ENCODE measurements around the gene AFP.

The AFP gene

GRCh38 chr4:73439445-73439844 is 3.4 kb downstream of the AFP start:
- no peak for DNase-seq

GRCh38 chr4:73439991-73440390 is 4.0 kb downstream of the AFP start:
- no peak for DNase-seq

GRCh38 chr4:73440653-73441052 is 4.6 kb downstream of the AFP start:
- DNase-seq = no peak

- DNase-seq = no peak
Observed at GRCh38 chr4:73442275-73442674, 6.3 kb downstream of the AFP start.

GRCh38 chr4:73443224-73443623 is 7.2 kb downstream of the AFP start:
- no peak for DNase-seq

- no peak for DNase-seq
Observed at GRCh38 chr4:73445383-73446335, 9.6 kb downstream of the AFP start.

GRCh38 chr4:73446336-73446938 is 10.4 kb downstream of the AFP start:
- peak; percentile 1 to 57 for DNase-seq

- DNase-seq = no peak
Observed at GRCh38 chr4:73447671-73448070, 11.7 kb downstream of the AFP start.

GRCh38 chr4:73448448-73449203 is 12.6 kb downstream of the AFP start:
- no peak for DNase-seq

GRCh38 chr4:73450398-73451004 is 14.5 kb downstream of the AFP start:
- peak; percentile 63 to 81 for DNase-seq

- peak in 1 of 2 experiments; percentile 53 for DNase-seq
Observed at GRCh38 chr4:73451404-73451803, 15.4 kb downstream of the AFP start.

- peak; percentile 9 to 77 for DNase-seq
Observed at GRCh38 chr4:73451981-73452747, 16.1 kb downstream of the AFP start.

GRCh38 chr4:73452953-73453700 is 17.1 kb downstream of the AFP start:
- DNase-seq = no peak

- DNase-seq = no peak
Observed at GRCh38 chr4:73453701-73454005, 17.6 kb downstream of the AFP start.

GRCh38 chr4:73454920-73455319 is 18.9 kb downstream of the AFP start:
- no peak for DNase-seq

GRCh38 chr4:73456177-73457022 is 20.4 kb downstream of the AFP start:
- DNase-seq = no peak

GRCh38 chr4:73458184-73459047 is 22.4 kb downstream of the AFP start:
- no peak for DNase-seq

- no peak for DNase-seq
Observed at GRCh38 chr4:73459048-73459421, 23.0 kb downstream of the AFP start.

GRCh38 chr4:73460913-73461522 is 25.0 kb downstream of the AFP start:
- DNase-seq = no peak

All from NCI-H446 (cell line).